HG02759 (cell line): ENCODE data around the gene LIX1L.

Source experiments
- ATAC-seq: cut with Tn5 transposase; IDR thresholded peaks from one replicate; pipeline ENCODE4 v1.9.1; 2021; ENCODE audit warnings: mild to moderate bottlenecking, moderate library complexity; ENCODE audit not compliant: unreplicated experiment

Gene LIX1L

GRCh38 chr1:145985502-145986439 is 28.0 kb upstream of the LIX1L start:
- no peak for ATAC-seq

- ATAC-seq, result no peak
These were observed 27.3 kb upstream of the LIX1L start for GRCh38 chr1:145985129-145985501.

- ATAC-seq, result no peak
These were observed 26.4 kb upstream of the LIX1L start for GRCh38 chr1:145983960-145984830.

- no peak for ATAC-seq
These were observed 25.4 kb upstream of the LIX1L start for GRCh38 chr1:145983206-145983675.

GRCh38 chr1:145982010-145982723 is 24.4 kb upstream of the LIX1L start:
- no peak for ATAC-seq

GRCh38 chr1:145980457-145980994 is 22.7 kb upstream of the LIX1L start:
- no peak for ATAC-seq

GRCh38 chr1:145979746-145980456 is 22.1 kb upstream of the LIX1L start:
- no peak for ATAC-seq

GRCh38 chr1:145978854-145979745 is 21.3 kb upstream of the LIX1L start:
- peak; percentile 94 for ATAC-seq

- ATAC-seq, result no peak
These were observed 20.6 kb upstream of the LIX1L start for GRCh38 chr1:145978471-145978853.

- no peak for ATAC-seq
These were observed 20.0 kb upstream of the LIX1L start for GRCh38 chr1:145977486-145978470.

GRCh38 chr1:145977016-145977415 is 19.2 kb upstream of the LIX1L start:
- no peak for ATAC-seq

GRCh38 chr1:145975216-145975615 is 17.4 kb upstream of the LIX1L start:
- no peak for ATAC-seq

- no peak for ATAC-seq
These were observed 16.9 kb upstream of the LIX1L start for GRCh38 chr1:145974721-145975120.

GRCh38 chr1:145972580-145972979 is 14.8 kb upstream of the LIX1L start:
- ATAC-seq, result no peak

- no peak for ATAC-seq
These were observed 9.5 kb upstream of the LIX1L start for GRCh38 chr1:145967288-145967687.

- no peak for ATAC-seq
These were observed 7.4 kb upstream of the LIX1L start for GRCh38 chr1:145965119-145965744.

GRCh38 chr1:145964328-145965118 is 6.7 kb upstream of the LIX1L start, which contains the start of the genes ANKRD34A and POLR3GL:
ANKRD34A (minus strand) TSS chr1:145964575; CDS start chr1:145961759, 2,816 bp downstream.
POLR3GL (plus strand) TSS chr1:145964690; CDS start chr1:145974866, 10,176 bp downstream.
- ATAC-seq, result peak; percentile 90
